ENCODE measurements around the gene CD79B. TPM values are rescaled to one million over a fixed set of nuclear protein-coding genes. Genes with fewer than 3 reads are reported as not detected.
A peak's percentile ranks its signal among the peaks of the same experiment; 100 is the strongest.

Gene CD79B
- total RNA-seq, 2 experiments from 2014 or later: 28.4 to 31.6 TPM

DNA sequence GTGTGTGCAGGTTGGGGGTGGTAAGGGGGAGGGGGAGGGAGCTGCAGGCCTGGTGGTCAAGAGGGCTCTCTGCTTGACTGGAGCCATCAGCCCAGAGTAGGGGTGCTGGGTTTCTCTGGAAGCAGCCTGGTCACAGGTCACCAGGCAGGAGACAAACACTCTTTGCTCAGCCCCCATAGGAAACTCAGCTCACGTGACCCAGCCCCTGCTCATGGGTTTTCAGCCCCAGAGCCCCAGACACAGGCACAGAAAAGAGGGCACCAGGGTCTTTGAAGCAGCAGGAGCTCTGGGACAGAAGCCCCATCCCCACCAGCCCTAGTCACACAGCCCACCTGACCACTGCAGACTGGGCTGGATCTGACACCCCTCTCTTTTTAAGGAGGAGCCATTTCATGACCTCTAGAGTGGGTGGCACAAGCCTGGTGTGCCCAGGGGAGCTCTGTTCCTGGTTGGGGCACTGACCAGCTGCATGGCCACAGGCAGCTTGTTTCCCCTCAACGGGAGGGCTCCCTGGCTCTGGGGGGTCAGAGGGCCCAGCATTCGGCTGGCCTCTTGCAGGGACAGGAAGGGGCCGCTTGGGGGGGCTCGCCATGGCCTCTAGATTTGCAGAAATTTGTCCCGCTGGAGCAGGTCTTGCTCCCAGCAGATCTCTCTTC lies 13.8 kb upstream of the CD79B start:
- Mint-ChIP-seq H3K4me3 (no peak overlapping the region), H3K9me3 (no peaks in the 10 kb centered on the region), H3K27me3 (no peaks in the 10 kb centered on the region), H3K36me3 (ENCODE audit: low read depth) (no peaks in the 10 kb centered on the region), H3K4me1 (ENCODE audit: low read depth) (peaks cover 20% of the 10 kb centered on the region), H3K27ac (no peak overlapping the region)
- CTCF ChIA-PET: interaction anchor here (0.6 to 2.9 kb wide), 51 partner anchors 8 to 336 kb away, joined by 3 to 95 read pairs (median 5); partner anchors contain the start of genes CD79B, CSHL1, GH1 and ICAM2
- DNase-seq (peak; percentile 66), ATAC-seq (peak; percentile 20)
- no peak for TF ChIP-seq CTCF (IDR thresholded peaks at IDR 0.05)
- POLR2A ChIA-PET: interaction anchor here (0.7 to 2.0 kb wide), 6 partner anchors 13 to 203 kb away, joined by 3 to 7 read pairs (median 3); partner anchors contain the start of genes CD79B and ICAM2
- intact Hi-C loops (cut with micrococcal nuclease): loop anchor here (2.0 kb wide), 1 partner anchor 27 kb away; the partner anchor contains the start of gene GH1

DNA sequence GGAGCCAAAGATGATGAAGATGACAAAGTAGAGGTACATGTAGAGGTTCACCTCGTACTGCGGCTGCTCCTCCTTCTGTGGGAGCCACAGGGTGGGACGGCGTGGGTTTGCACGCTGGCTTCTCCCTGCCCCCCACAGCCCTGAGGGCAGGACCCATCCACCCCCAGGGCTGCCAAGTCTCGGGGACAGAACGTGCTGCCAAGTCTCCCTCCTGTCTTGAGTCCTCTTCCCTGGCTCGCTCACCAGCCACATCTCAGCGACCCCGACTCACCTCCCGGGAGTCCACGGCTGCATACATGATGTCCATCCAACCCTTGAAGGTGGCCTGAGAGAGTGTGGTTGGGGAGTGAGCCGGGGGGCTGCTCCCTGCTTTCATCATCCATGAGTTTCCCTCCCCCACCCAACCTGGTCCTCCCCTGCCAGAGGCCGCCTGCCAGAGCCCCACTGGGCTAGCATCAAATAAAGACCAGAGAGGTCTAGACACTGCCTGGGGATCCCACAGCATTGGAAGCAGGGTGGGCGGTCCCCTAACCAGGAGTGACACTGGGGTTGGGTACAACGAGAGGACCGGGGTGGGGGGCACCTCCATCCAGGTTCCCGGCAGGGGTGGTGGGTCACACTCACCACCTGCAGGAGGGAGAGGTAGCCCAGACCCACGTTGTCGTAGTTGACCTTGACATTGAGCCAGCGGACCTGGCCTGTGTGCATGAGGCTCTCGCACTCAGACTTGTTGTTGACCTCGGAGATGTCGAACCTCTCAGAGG lies 12.8 kb upstream of the CD79B start:
- H3K27ac Mint-ChIP-seq: no peak overlapping the region
- intact Hi-C loops (cut with micrococcal nuclease): no loop called here

DNA sequence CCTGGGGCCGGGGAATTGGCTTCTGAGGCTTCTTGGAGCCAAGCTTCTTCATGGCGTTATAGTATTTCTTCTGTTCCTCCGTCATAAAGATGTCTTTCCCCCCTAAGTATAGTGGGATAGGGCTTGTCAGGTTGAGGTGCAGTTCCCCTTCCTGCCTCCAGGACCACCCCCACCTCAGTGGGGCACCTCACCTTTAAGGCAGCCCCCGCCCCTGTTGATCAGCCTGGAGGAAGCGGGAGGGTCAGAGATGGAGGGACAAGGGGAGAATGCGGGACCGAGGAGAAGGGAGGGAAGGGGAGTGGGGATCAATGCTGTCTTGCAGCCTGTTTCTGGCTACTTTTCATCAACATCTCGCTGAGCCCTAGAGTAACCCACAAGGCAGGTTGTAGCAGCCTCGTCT lies 11.6 kb upstream of the CD79B start:
- H3K27ac Mint-ChIP-seq: no peak overlapping the region
- POLR2A ChIA-PET: interaction anchor here (1.2 kb wide), 1 partner anchor 202 kb away, joined by 4 read pairs; no protein-coding TSS in a partner anchor

More for the DNA sequence above, 12.8 kb upstream of the CD79B start:
- Mint-ChIP-seq H3K36me3 (ENCODE audit: low read depth) (no peaks in the 10 kb centered on the region), H3K9me3 (no peaks in the 10 kb centered on the region), H3K4me1 (ENCODE audit: low read depth) (peaks cover 20% of the 10 kb centered on the region), H3K4me3 (no peak overlapping the region), H3K27me3 (no peaks in the 10 kb centered on the region)
- ChIA-PET POLR2A (no interaction called here), CTCF (interaction anchor here (2.0 to 2.9 kb wide), 8 partner anchors 12 to 84 kb away, joined by 15 to 95 read pairs (median 24); partner anchors contain the start of genes CD79B, CSHL1 and GH1)
- no peak for ATAC-seq
- no peak for DNase-seq
- TF ChIP-seq CTCF (IDR thresholded peaks at IDR 0.05): no peak

GRCh38 chr17:63942309-63942985 lies 10.3 kb upstream of the CD79B start:
- Mint-ChIP-seq H3K9me3 (no peaks in the 10 kb centered on the region), H3K27me3 (no peaks in the 10 kb centered on the region), H3K4me3 (no peak overlapping the region), H3K4me1 (ENCODE audit: low read depth) (peaks cover 20% of the 10 kb centered on the region), H3K27ac (no peak overlapping the region), H3K36me3 (ENCODE audit: low read depth) (no peaks in the 10 kb centered on the region)
- DNase-seq: no peak
- ChIA-PET CTCF (interaction anchor here (1.5 to 2.8 kb wide), 2 partner anchors 22 to 24 kb away, joined by 4 to 11 read pairs; partner anchors contain the start of gene GH1), POLR2A (interaction anchor here (1.2 kb wide), 1 partner anchor 203 kb away, joined by 4 read pairs; no protein-coding TSS in a partner anchor)
- no peak for ATAC-seq
- TF ChIP-seq CTCF (IDR thresholded peaks at IDR 0.05): no peak
- intact Hi-C loops (cut with micrococcal nuclease): no loop called here

More for the DNA sequence above, 11.6 kb upstream of the CD79B start:
- CTCF ChIA-PET: interaction anchor here (0.6 to 1.5 kb wide), 2 partner anchors 24 to 1404 kb away, joined by 3 to 4 read pairs; no protein-coding TSS in a partner anchor
- H3K9me3 Mint-ChIP-seq: no peaks in the 10 kb centered on the region
- no peak for DNase-seq
- H3K27me3 Mint-ChIP-seq: no peaks in the 10 kb centered on the region
- intact Hi-C loops (cut with micrococcal nuclease): no loop called here
- no peak for ATAC-seq
- no peak for TF ChIP-seq CTCF (IDR thresholded peaks at IDR 0.05)
- no peaks in the 10 kb centered on the region for H3K36me3 Mint-ChIP-seq (ENCODE audit: low read depth)
- no peak overlapping the region for H3K4me3 Mint-ChIP-seq
- H3K4me1 Mint-ChIP-seq (ENCODE audit: low read depth): peaks cover 20% of the 10 kb centered on the region

All from activated CD8-positive, alpha-beta T cell treated with anti-CD3 and anti-CD28 coated beads for 36 hours (primary cell).